ENCODE data around the gene BTBD16.

Gene BTBD16

DNA sequence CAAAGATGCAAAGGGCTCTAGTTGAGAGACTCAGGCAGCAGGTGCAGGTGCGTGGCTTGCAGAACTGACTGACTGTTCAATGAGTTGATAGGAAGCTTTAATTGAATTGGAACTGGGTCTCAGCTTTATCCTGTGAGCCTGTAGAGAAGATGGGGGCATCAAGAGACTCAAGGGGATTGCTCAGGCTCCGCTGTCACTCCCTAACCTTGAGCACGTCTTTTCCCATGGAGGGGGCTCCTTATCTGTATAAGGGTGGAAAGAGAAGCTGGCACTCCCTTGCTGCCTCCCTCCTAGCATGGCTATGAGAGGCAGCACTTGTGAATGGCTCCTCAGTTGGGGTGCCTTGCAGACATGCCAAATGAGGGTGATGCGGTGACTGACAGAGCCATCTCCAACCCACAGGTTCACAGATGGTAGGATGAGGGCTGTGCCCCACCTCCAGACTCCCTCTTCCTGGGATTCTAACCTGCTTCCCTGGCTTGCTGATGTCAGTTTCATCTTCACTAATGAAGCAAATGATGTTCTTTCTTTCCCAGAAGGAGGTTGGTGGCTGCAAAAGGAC, 91.0 kb downstream of the BTBD16 start:
- Histone ChIP-seq H3K27ac (no peak overlapping the region), H3K9ac (no peak overlapping the region), H3K36me3 (ENCODE audit: control insufficient read depth, insufficient read depth, low read length) (no peaks in the 10 kb centered on the region), H3K4me2 (ENCODE audit: low read length) (no peak overlapping the region), H2AFZ (no peak overlapping the region), H3K79me2 (no peaks in the 10 kb centered on the region), H3K4me3 (ENCODE audit: low read depth, low read length) (no peak overlapping the region), H3K4me1 (no peaks in the 10 kb centered on the region), H3K9me3 (ENCODE audit: control insufficient read depth, low read length) (no peaks in the 10 kb centered on the region), H3K27me3 (ENCODE audit: control insufficient read depth, insufficient read depth, low read length) (no peaks in the 10 kb centered on the region)
- TF ChIP-seq, protein P1, sequence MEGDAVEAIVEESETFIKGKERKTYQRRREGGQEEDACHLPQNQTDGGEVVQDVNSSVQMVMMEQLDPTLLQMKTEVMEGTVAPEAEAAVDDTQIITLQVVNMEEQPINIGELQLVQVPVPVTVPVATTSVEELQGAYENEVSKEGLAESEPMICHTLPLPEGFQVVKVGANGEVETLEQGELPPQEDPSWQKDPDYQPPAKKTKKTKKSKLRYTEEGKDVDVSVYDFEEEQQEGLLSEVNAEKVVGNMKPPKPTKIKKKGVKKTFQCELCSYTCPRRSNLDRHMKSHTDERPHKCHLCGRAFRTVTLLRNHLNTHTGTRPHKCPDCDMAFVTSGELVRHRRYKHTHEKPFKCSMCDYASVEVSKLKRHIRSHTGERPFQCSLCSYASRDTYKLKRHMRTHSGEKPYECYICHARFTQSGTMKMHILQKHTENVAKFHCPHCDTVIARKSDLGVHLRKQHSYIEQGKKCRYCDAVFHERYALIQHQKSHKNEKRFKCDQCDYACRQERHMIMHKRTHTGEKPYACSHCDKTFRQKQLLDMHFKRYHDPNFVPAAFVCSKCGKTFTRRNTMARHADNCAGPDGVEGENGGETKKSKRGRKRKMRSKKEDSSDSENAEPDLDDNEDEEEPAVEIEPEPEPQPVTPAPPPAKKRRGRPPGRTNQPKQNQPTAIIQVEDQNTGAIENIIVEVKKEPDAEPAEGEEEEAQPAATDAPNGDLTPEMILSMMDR (IDR thresholded peaks at IDR 0.05) = no peak

GRCh38 chr10:122362621-122363020, 91.5 kb downstream of the BTBD16 start:
- Histone ChIP-seq H3K4me2 (ENCODE audit: low read length) (no peak overlapping the region), H3K36me3 (ENCODE audit: control insufficient read depth, insufficient read depth, low read length) (no peaks in the 10 kb centered on the region), H3K27me3 (ENCODE audit: control insufficient read depth, insufficient read depth, low read length) (no peaks in the 10 kb centered on the region), H3K9ac (no peak overlapping the region), H3K4me1 (no peaks in the 10 kb centered on the region), H3K4me3 (ENCODE audit: low read depth, low read length) (no peak overlapping the region), H2AFZ (no peak overlapping the region), H3K79me2 (no peaks in the 10 kb centered on the region), H3K9me3 (ENCODE audit: control insufficient read depth, low read length) (no peaks in the 10 kb centered on the region), H3K27ac (no peak overlapping the region)
- TF ChIP-seq, protein P1 (IDR thresholded peaks at IDR 0.05) = no peak

GRCh38 chr10:122363311-122363710, 92.2 kb downstream of the BTBD16 start:
- Histone ChIP-seq H3K27me3 (ENCODE audit: control insufficient read depth, insufficient read depth, low read length) (no peaks in the 10 kb centered on the region), H3K36me3 (ENCODE audit: control insufficient read depth, insufficient read depth, low read length) (no peaks in the 10 kb centered on the region), H3K4me3 (ENCODE audit: low read depth, low read length) (no peak overlapping the region), H3K9me3 (ENCODE audit: control insufficient read depth, low read length) (no peaks in the 10 kb centered on the region), H3K79me2 (no peaks in the 10 kb centered on the region), H3K9ac (no peak overlapping the region), H2AFZ (no peak overlapping the region), H3K4me2 (ENCODE audit: low read length) (no peak overlapping the region), H3K27ac (no peak overlapping the region), H3K4me1 (no peaks in the 10 kb centered on the region)
- TF ChIP-seq, protein P1 (IDR thresholded peaks at IDR 0.05) = no peak

GRCh38 chr10:122363722-122364463, 92.8 kb downstream of the BTBD16 start:
- H3K9ac ChIP-seq = no peak overlapping the region
- no peaks in the 10 kb centered on the region for H3K79me2 ChIP-seq
- H3K4me1 ChIP-seq = no peaks in the 10 kb centered on the region
- H3K27me3 ChIP-seq (ENCODE audit: control insufficient read depth, insufficient read depth, low read length) = no peaks in the 10 kb centered on the region
- H3K9me3 ChIP-seq (ENCODE audit: control insufficient read depth, low read length) = no peaks in the 10 kb centered on the region
- H3K36me3 ChIP-seq (ENCODE audit: control insufficient read depth, insufficient read depth, low read length) = no peaks in the 10 kb centered on the region
- TF ChIP-seq, protein P1 (IDR thresholded peaks at IDR 0.05) = no peak
- H3K27ac ChIP-seq = no peak overlapping the region
- no peak overlapping the region for H3K4me3 ChIP-seq (ENCODE audit: low read depth, low read length)
- no peak overlapping the region for H3K4me2 ChIP-seq (ENCODE audit: low read length)
- no peak overlapping the region for H2AFZ ChIP-seq

Data from parathyroid adenoma (tissue), 2 donors.